GM21367 (cell line): Measurements from ENCODE around the gene PALB2.
A peak's percentile ranks its signal among the peaks of the same experiment; 100 is the strongest.

Source experiments
- ATAC-seq: cut with Tn5 transposase; IDR thresholded peaks from one replicate; pipeline ENCODE4 v1.9.1; 2021; ENCODE audit not compliant: unreplicated experiment

PALB2 gene

GRCh38 chr16:23640931-23641765, at the start of gene PALB2, which contains the start of gene DCTN5:
PALB2 (minus strand) TSS chr16:23641310; CDS start chr16:23641157, 153 bp downstream.
DCTN5 (plus strand) TSS chr16:23641466; CDS start chr16:23641543, 77 bp downstream.
- peak; percentile 94 for ATAC-seq

GRCh38 chr16:23689442-23690187, 48.5 kb upstream of the PALB2 start:
- no peak for ATAC-seq

- ATAC-seq = no peak
Measured at GRCh38 chr16:23687034-23687808, 46.1 kb upstream of the PALB2 start.

- ATAC-seq = no peak
Measured at GRCh38 chr16:23683487-23683886, 42.4 kb upstream of the PALB2 start.

- no peak for ATAC-seq
Measured at GRCh38 chr16:23682181-23682580, 41.1 kb upstream of the PALB2 start.

GRCh38 chr16:23679986-23680336, 38.9 kb upstream of the PALB2 start:
- ATAC-seq = no peak

- no peak for ATAC-seq
Measured at GRCh38 chr16:23679274-23679985, 38.3 kb upstream of the PALB2 start.

- ATAC-seq = peak; percentile 83
Measured at GRCh38 chr16:23678430-23679273, 37.5 kb upstream of the PALB2 start, which contains the start of gene PLK1. PLK1 (plus strand) TSS chr16:23678889; CDS start chr16:23678933, 44 bp downstream.

- no peak for ATAC-seq
Measured at GRCh38 chr16:23676924-23677480, 35.9 kb upstream of the PALB2 start.

- no peak for ATAC-seq
Measured at GRCh38 chr16:23673971-23674614, 33.0 kb upstream of the PALB2 start.

- peak; percentile 83 for ATAC-seq
Measured at GRCh38 chr16:23670137-23670776, 29.1 kb upstream of the PALB2 start.

GRCh38 chr16:23668873-23669272, 27.8 kb upstream of the PALB2 start:
- no peak for ATAC-seq

GRCh38 chr16:23668225-23668624, 27.1 kb upstream of the PALB2 start:
- ATAC-seq = no peak

- ATAC-seq = no peak
Measured at GRCh38 chr16:23667355-23667659, 26.2 kb upstream of the PALB2 start.

- no peak for ATAC-seq
Measured at GRCh38 chr16:23666571-23667354, 25.7 kb upstream of the PALB2 start.

GRCh38 chr16:23663918-23664317, 22.8 kb upstream of the PALB2 start:
- no peak for ATAC-seq

GRCh38 chr16:23651943-23652468, 10.9 kb upstream of the PALB2 start:
- ATAC-seq = no peak
